Right renal pelvis (tissue), 4 donors: Measurements from ENCODE around the gene HOXD9. TPM values are rescaled to one million over a fixed set of nuclear protein-coding genes. Genes with fewer than 3 reads are reported as not detected.

Experiments used
- DNase-seq, 4 donors: peaks; one replicate each; pipeline ENCODE4 v3.0.0-alpha.2; 2013; ENCODE audit warnings: low read depth in 4 of 4, low spot score in 3 of 4, missing footprints in 1 of 4
- polyA plus RNA-seq, 4 donors: library from polyadenylated mRNA; unstranded; fragments of 120-200 nt; gene quantifications; one replicate each; pipeline ENCODE4 v1.2.1, GENCODE V29; 2013; ENCODE audit not compliant: insufficient read length in 4 of 4

Gene HOXD9
- polyA plus RNA-seq, 4 donors: 70.9 to 86.4 (median 74.0) TPM

GRCh38 chr2:176136374-176137251 is 14.1 kb downstream of the HOXD9 start:
- DNase-seq: no peak

GRCh38 chr2:176137252-176137580 is 14.7 kb downstream of the HOXD9 start:
- DNase-seq: no peak

GRCh38 chr2:176137906-176138305 is 15.4 kb downstream of the HOXD9 start:
- no peak for DNase-seq

GRCh38 chr2:176138526-176138922 is 16.0 kb downstream of the HOXD9 start:
- DNase-seq: no peak

- no peak for DNase-seq
Measured at GRCh38 chr2:176138923-176139660, 16.6 kb downstream of the HOXD9 start.

GRCh38 chr2:176139661-176140512 is 17.4 kb downstream of the HOXD9 start:
- no peak for DNase-seq

- DNase-seq: peak in 1 of 4 donors; percentile 84
Measured at GRCh38 chr2:176140513-176141317, 18.2 kb downstream of the HOXD9 start.

- DNase-seq: no peak
Measured at GRCh38 chr2:176142281-176142680, 19.8 kb downstream of the HOXD9 start.

GRCh38 chr2:176145085-176145969 is 22.8 kb downstream of the HOXD9 start:
- no peak for DNase-seq

GRCh38 chr2:176146101-176146500 is 23.6 kb downstream of the HOXD9 start:
- no peak for DNase-seq

- DNase-seq: no peak
Measured at GRCh38 chr2:176146645-176147044, 24.1 kb downstream of the HOXD9 start.

GRCh38 chr2:176147210-176147799 is 24.8 kb downstream of the HOXD9 start:
- no peak for DNase-seq

GRCh38 chr2:176147800-176148496 is 25.4 kb downstream of the HOXD9 start:
- no peak for DNase-seq

GRCh38 chr2:176148751-176149421 is 26.4 kb downstream of the HOXD9 start:
- no peak for DNase-seq

GRCh38 chr2:176149481-176149938 is 27.0 kb downstream of the HOXD9 start:
- DNase-seq: no peak

- no peak for DNase-seq
Measured at GRCh38 chr2:176149939-176150583, 27.5 kb downstream of the HOXD9 start.
